Measurements from ENCODE around the gene ZNF24. TPM values are rescaled to one million over a fixed set of nuclear protein-coding genes. Genes with fewer than 3 reads are reported as not detected.

ZNF24 gene
- total RNA-seq, 1 experiment from 2014 or later: 57.9 TPM

DNA sequence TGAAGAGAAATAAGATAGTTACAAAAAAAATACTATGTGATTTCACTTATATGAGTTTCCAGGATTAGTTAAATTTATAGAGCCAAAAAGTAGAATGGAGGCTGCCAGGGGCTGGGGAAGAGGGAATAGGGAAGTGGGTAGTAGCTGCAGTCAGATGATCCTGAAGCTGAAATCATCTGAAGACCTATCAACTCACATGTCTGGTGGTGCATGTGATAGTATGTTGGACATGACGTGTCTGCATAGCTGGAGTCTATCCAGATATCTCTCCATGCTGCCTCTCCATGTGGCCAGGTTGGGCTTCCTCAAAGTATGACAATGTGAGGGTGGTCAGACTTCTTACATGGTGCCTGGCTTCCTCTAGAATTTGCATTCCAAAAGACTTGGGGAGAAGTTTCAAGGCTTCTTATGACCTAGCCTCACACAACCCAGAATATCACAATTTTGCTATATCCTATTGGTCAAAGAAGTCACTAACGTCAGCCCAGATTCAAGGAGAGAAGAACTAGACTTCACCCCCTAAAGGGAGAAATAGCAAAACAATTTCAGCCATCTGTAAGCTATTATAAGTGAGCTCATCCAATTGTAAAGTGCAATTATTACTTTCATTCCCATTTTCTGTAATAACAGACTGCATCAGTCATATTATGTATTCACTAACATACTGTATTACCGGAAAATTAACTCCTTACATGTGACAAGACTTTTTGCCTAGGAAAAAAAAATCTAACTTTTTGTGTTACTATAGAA lies 46.9 kb upstream of the ZNF24 start:
- Histone ChIP-seq H3K23ac (ENCODE audit: insufficient read length, low read depth, low read length) (no peak overlapping the region), H4K8ac (replicated peaks; ENCODE audit: insufficient read length, low read depth, low read length) (no peak overlapping the region), H2AK5ac (ENCODE audit: insufficient read length, low read length) (no peak overlapping the region), H2BK5ac (ENCODE audit: insufficient read length, low read length) (no peak overlapping the region), H3K9me3 (ENCODE audit: control insufficient read depth, low read depth, low read length) (no peaks in the 10 kb centered on the region), H3K18ac (ENCODE audit: insufficient read length, low read depth, low read length) (no peak overlapping the region), H3K23me2 (ENCODE audit: insufficient read length, low read depth, low read length, poor library complexity, severe bottlenecking) (no peaks in the 10 kb centered on the region), H2BK15ac (ENCODE audit: low read depth, low read length) (no peak overlapping the region), H3K79me1 (ENCODE audit: insufficient read depth, low read depth, low read length, poor library complexity, severe bottlenecking) (no peaks in the 10 kb centered on the region), H3K56ac (ENCODE audit: insufficient read length, low read depth, low read length) (no peak overlapping the region), H4K91ac (ENCODE audit: insufficient read length, low read depth, low read length) (no peak overlapping the region), H3T11ph (ENCODE audit: low read length) (no peak overlapping the region), H3K4me1 (ENCODE audit: insufficient read depth, low read length) (no peaks in the 10 kb centered on the region), H2BK120ac (ENCODE audit: low read depth, low read length, poor library complexity, severe bottlenecking) (no peak overlapping the region), H2BK12ac (ENCODE audit: insufficient read length, low read depth, low read length) (no peak overlapping the region), H4K5ac (ENCODE audit: insufficient read length, low read depth, low read length) (no peak overlapping the region), H3K79me2 (ENCODE audit: insufficient read depth, low read length) (no peaks in the 10 kb centered on the region), H3K27me3 (ENCODE audit: insufficient read depth, low read length) (no peaks in the 10 kb centered on the region), H3K4ac (ENCODE audit: low read depth, low read length) (no peak overlapping the region), H3K9ac (ENCODE audit: extremely low read depth, insufficient read length, low read length) (no peak overlapping the region), H3K27ac (ENCODE audit: insufficient read length, low read depth, low read length) (no peak overlapping the region), H2AFZ (ENCODE audit: low read length) (no peak overlapping the region), H3K14ac (ENCODE audit: insufficient read depth, low read length) (no peak overlapping the region), H2BK20ac (ENCODE audit: low read depth, low read length, poor library complexity, severe bottlenecking) (no peak overlapping the region), H4K20me1 (ENCODE audit: control insufficient read depth, insufficient read depth, insufficient read length) (no peaks in the 10 kb centered on the region), H3K4me2 (ENCODE audit: insufficient read depth, insufficient read length, low read length) (no peak overlapping the region)
- Mint-ChIP-seq H3K4me1 (peaks cover 9 to 11% of the 10 kb centered on the region in 2 experiments; a peak in 3 of 4 replicates), H3K27me3 (ENCODE audit: low read depth) (no peaks in the 10 kb centered on the region; the same call in 1 of the 2 replicates), H3K36me3 (ENCODE audit: insufficient read depth in 1 of 3, low read depth in 3 of 3) (peaks cover 0 to 4% (median 2%) of the 10 kb centered on the region in 3 experiments; a peak in 3 of 7 replicates), H3K9me3 (peaks cover 4% of the 10 kb centered on the region in 2 experiments; a peak in 4 of 5 replicates), H3K27ac (no peak overlapping the region), H3K4me3 (no peak overlapping the region)
- DNase-seq: no peak
- TF ChIP-seq, protein P1, sequence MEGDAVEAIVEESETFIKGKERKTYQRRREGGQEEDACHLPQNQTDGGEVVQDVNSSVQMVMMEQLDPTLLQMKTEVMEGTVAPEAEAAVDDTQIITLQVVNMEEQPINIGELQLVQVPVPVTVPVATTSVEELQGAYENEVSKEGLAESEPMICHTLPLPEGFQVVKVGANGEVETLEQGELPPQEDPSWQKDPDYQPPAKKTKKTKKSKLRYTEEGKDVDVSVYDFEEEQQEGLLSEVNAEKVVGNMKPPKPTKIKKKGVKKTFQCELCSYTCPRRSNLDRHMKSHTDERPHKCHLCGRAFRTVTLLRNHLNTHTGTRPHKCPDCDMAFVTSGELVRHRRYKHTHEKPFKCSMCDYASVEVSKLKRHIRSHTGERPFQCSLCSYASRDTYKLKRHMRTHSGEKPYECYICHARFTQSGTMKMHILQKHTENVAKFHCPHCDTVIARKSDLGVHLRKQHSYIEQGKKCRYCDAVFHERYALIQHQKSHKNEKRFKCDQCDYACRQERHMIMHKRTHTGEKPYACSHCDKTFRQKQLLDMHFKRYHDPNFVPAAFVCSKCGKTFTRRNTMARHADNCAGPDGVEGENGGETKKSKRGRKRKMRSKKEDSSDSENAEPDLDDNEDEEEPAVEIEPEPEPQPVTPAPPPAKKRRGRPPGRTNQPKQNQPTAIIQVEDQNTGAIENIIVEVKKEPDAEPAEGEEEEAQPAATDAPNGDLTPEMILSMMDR (conservative IDR thresholded peaks at IDR 0.05): no peak
- WGBS (ENCODE audit: extremely low coverage, insufficient read length, low lambda C conversion rate): no CpG with 5 or more reads among the region's 3 CpGs
